ENCODE measurements around the gene BTRC.
"Not testable (repeated sequence)": the region's sequence is repeated elsewhere in the genome, so short reads cannot be mapped to it uniquely, and the experiment has no call there.

The BTRC gene

GRCh38 chr10:101588879-101589278, 234.9 kb downstream of the BTRC start:
- H4K20me1 ChIP-seq, result no peaks in the 10 kb centered on the region
- no peaks in the 10 kb centered on the region for H3K36me3 ChIP-seq
- TF ChIP-seq Cebpa-rat (IDR thresholded peaks at IDR 0.05), result no peak
- H3K4me1 ChIP-seq, result peaks cover 17% of the 10 kb centered on the region; the same call in 1 of the 2 replicates
- H3K27ac ChIP-seq, result no peak overlapping the region
- H3K27me3 ChIP-seq, result peaks cover 30% of the 10 kb centered on the region
- peak overlapping the region; percentile 71 for H3K4me3 ChIP-seq
- H3K9ac ChIP-seq, result no peak overlapping the region
- H3K9me3 ChIP-seq, result peaks cover 9% of the 10 kb centered on the region; the same call in 1 of the 2 replicates
- H3K4me2 ChIP-seq, result peak overlapping the region; percentile 78

DNA sequence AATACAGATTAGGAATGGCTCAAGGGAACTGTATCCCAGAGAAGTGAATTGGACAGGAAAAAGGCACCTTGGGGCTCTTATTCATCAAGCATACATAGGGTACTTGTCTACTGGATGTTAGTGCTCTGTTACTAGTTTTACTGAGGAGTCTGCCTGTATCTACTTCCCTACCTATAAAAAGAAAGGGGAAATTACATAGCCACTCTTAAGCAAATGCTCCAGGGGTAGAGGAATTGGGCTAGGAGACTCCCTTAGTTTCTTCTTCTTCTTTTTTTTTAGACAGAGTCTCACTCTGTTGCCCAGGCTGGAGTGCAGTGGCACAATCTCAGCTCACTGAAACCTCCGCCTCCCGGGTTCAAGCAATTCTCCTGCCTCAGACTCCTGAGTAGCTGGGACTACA, 239.4 kb downstream of the BTRC start:
- not testable (repeated sequence) for H3K4me2 ChIP-seq, H3K9me3 ChIP-seq, H3K9ac ChIP-seq, H3K36me3 ChIP-seq, H3K4me3 ChIP-seq, H4K20me1 ChIP-seq, H3K4me1 ChIP-seq, H3K27ac ChIP-seq
- peaks cover 13% of the 10 kb centered on the region for H3K27me3 ChIP-seq

GRCh38 chr10:101595591-101596433, 241.8 kb downstream of the BTRC start:
- TF ChIP-seq Cebpa-rat (IDR thresholded peaks at IDR 0.05), result no peak
- no peaks in the 10 kb centered on the region for H4K20me1 ChIP-seq

GRCh38 chr10:101597091-101597900, 243.3 kb downstream of the BTRC start:
- Histone ChIP-seq H3K9ac (no peak overlapping the region), H3K4me2 (no peak overlapping the region)
- no peak for TF ChIP-seq Cebpa-rat (IDR thresholded peaks at IDR 0.05)

More at GRCh38 chr10:101595591-101596433, 241.8 kb downstream of the BTRC start:
- no peak overlapping the region for H3K4me3 ChIP-seq
- no peak overlapping the region for H3K27ac ChIP-seq
- H3K9me3 ChIP-seq, result no peaks in the 10 kb centered on the region
- no peaks in the 10 kb centered on the region for H3K27me3 ChIP-seq
- H3K4me1 ChIP-seq, result no peaks in the 10 kb centered on the region; the same call in 1 of the 2 replicates
- H3K36me3 ChIP-seq, result no peaks in the 10 kb centered on the region
- H3K4me2 ChIP-seq, result no peak overlapping the region
- no peak overlapping the region for H3K9ac ChIP-seq

GRCh38 chr10:101601541-101601940, 247.6 kb downstream of the BTRC start:
- no peaks in the 10 kb centered on the region for H3K27me3 ChIP-seq
- H3K27ac ChIP-seq, result no peak overlapping the region
- H3K9ac ChIP-seq, result no peak overlapping the region
- no peak overlapping the region for H3K4me2 ChIP-seq
- no peaks in the 10 kb centered on the region for H3K4me1 ChIP-seq
- no peak for TF ChIP-seq Cebpa-rat (IDR thresholded peaks at IDR 0.05)
- H4K20me1 ChIP-seq, result no peaks in the 10 kb centered on the region
- H3K4me3 ChIP-seq, result no peak overlapping the region
- H3K36me3 ChIP-seq, result peaks cover 28% of the 10 kb centered on the region
- no peaks in the 10 kb centered on the region for H3K9me3 ChIP-seq

More at GRCh38 chr10:101597091-101597900, 243.3 kb downstream of the BTRC start:
- no peaks in the 10 kb centered on the region for H3K36me3 ChIP-seq
- H3K27me3 ChIP-seq, result no peaks in the 10 kb centered on the region
- no peaks in the 10 kb centered on the region for H4K20me1 ChIP-seq
- no peaks in the 10 kb centered on the region for H3K9me3 ChIP-seq
- H3K4me3 ChIP-seq, result no peak overlapping the region
- no peaks in the 10 kb centered on the region; the same call in 1 of the 2 replicates for H3K4me1 ChIP-seq
- no peak overlapping the region for H3K27ac ChIP-seq

- H3K9me3 ChIP-seq, result no peaks in the 10 kb centered on the region
- no peak for TF ChIP-seq Cebpa-rat (IDR thresholded peaks at IDR 0.05)
- H3K4me3 ChIP-seq, result no peak overlapping the region
- H3K27ac ChIP-seq, result no peak overlapping the region
- H4K20me1 ChIP-seq, result no peaks in the 10 kb centered on the region
- no peak overlapping the region for H3K9ac ChIP-seq
- H3K36me3 ChIP-seq, result peaks cover 42% of the 10 kb centered on the region
- no peak overlapping the region for H3K4me2 ChIP-seq
- no peaks in the 10 kb centered on the region for H3K27me3 ChIP-seq
- H3K4me1 ChIP-seq, result no peaks in the 10 kb centered on the region
These were observed 248.9 kb downstream of the BTRC start for GRCh38 chr10:101602761-101603398.

All from BLaER1 (cell line).